Measurements from ENCODE around the gene MASP2. TPM values are rescaled to one million over a fixed set of nuclear protein-coding genes. Genes with fewer than 3 reads are reported as not detected.

MASP2 gene
- total RNA-seq, 1 donor from 2014 or later: not detected

- H3K27me3 ChIP-seq (ENCODE audit: low read depth): peaks cover 23% of the 10 kb centered on the region
- H3K9me3 ChIP-seq (replicated peaks): no peaks in the 10 kb centered on the region
- no peak overlapping the region for H3K4me3 ChIP-seq
- DNase-seq: no peak
- H3K4me1 ChIP-seq: no peaks in the 10 kb centered on the region
- no peaks in the 10 kb centered on the region for H3K36me3 ChIP-seq
- H3K27ac ChIP-seq (replicated peaks): no peak overlapping the region
- intact Hi-C loops (cut with micrococcal nuclease): no loop called here
- TF ChIP-seq CTCF (IDR thresholded peaks at IDR 0.05; ENCODE audit: borderline replicate concordance): no peak
These were observed 57.9 kb downstream of the MASP2 start for GRCh38 chr1:10989095-10989494.

DNA sequence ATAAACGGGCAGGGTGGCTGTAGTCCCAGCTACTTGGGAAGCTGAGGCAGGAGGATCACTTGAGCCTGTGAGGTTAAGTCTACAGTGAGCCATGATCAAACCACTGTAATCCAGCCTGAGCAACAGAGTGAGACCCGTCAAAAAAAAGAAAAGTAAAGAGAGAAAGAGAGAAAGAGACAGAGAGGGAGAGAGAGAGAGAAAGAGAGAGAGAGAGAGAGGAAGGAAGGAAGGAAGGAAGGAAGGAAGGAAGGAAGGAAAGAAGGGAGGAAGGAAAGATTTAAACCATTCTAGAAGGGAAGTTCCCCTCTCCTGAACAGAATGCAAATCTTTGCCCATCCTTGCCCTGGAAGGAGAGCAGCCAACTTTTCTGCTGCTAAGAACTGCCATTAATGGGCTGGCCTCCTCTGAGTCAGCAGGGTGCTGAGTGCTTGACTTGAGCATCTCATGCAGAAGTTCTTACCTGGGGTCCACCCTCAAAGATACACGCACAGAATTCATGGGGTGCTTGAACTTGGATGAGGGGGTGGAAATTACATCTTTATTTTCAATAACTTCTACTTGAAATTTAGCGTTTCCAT is 59.1 kb downstream of the MASP2 start:
- no peaks in the 10 kb centered on the region for H3K9me3 ChIP-seq (replicated peaks)
- no peak overlapping the region for H3K4me3 ChIP-seq
- no peak overlapping the region for H3K27ac ChIP-seq (replicated peaks)
- H3K27me3 ChIP-seq (ENCODE audit: low read depth): peaks cover 33% of the 10 kb centered on the region
- no peak for DNase-seq
- H3K36me3 ChIP-seq: no peaks in the 10 kb centered on the region
- TF ChIP-seq CTCF (IDR thresholded peaks at IDR 0.05; ENCODE audit: borderline replicate concordance): no peak
- H3K4me1 ChIP-seq: no peaks in the 10 kb centered on the region
- intact Hi-C loops (cut with micrococcal nuclease): no loop called here

- Histone ChIP-seq H3K4me3 (no peak overlapping the region), H3K9me3 (replicated peaks) (no peaks in the 10 kb centered on the region), H3K27ac (replicated peaks) (no peak overlapping the region), H3K27me3 (ENCODE audit: low read depth) (peaks cover 42% of the 10 kb centered on the region), H3K4me1 (no peaks in the 10 kb centered on the region), H3K36me3 (no peaks in the 10 kb centered on the region)
- DNase-seq: no peak
- TF ChIP-seq CTCF (IDR thresholded peaks at IDR 0.05; ENCODE audit: borderline replicate concordance): no peak
- intact Hi-C loops (cut with micrococcal nuclease): no loop called here
These were observed 60.5 kb downstream of the MASP2 start for GRCh38 chr1:10986525-10986890.

GRCh38 chr1:10980841-10981727 is 66.0 kb downstream of the MASP2 start:
- intact Hi-C loops (cut with micrococcal nuclease): no loop called here
- H3K36me3 ChIP-seq: no peaks in the 10 kb centered on the region
- TF ChIP-seq CTCF (IDR thresholded peaks at IDR 0.05; ENCODE audit: borderline replicate concordance): no peak
- DNase-seq: peak; percentile 40
- H3K27me3 ChIP-seq (ENCODE audit: low read depth): peaks cover 39% of the 10 kb centered on the region
- H3K4me1 ChIP-seq: peaks cover 20% of the 10 kb centered on the region
- H3K9me3 ChIP-seq (replicated peaks): no peaks in the 10 kb centered on the region
- H3K4me3 ChIP-seq: peak overlapping the region; percentile 43
- H3K27ac ChIP-seq (replicated peaks): peak overlapping the region; percentile 69

DNA sequence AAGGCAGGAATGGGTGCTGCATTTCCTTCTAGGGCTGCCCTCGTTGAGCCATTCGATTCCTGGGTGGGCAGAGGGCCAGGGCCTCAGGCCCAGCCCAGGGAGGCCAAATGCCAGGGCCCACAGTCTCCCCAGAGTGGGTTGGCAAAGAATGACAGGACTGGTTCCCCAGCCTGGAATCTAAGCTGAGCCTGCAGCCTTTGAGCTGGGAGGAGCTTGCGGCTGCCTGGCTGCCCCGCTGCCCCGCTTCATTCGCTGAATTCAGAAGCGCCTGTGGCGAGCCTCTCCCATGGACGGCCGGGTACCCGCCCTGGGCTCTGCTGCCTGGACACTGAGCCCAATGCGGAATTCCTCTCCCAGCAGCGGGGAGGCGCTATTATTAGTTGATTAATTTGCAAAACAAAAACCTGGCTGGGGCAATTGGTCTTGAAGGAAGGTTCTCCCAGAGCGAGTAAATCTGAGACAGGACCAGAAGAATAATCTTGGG is 66.9 kb downstream of the MASP2 start:
- TF ChIP-seq CTCF (IDR thresholded peaks at IDR 0.05; ENCODE audit: borderline replicate concordance): peak; percentile 50
- H3K27me3 ChIP-seq (ENCODE audit: low read depth): peaks cover 30% of the 10 kb centered on the region
- H3K9me3 ChIP-seq (replicated peaks): no peaks in the 10 kb centered on the region
- H3K36me3 ChIP-seq: no peaks in the 10 kb centered on the region
- peak overlapping the region; percentile 69 for H3K27ac ChIP-seq (replicated peaks)
- DNase-seq: peak; percentile 75
- peaks cover 20% of the 10 kb centered on the region for H3K4me1 ChIP-seq
- H3K4me3 ChIP-seq: peak overlapping the region; percentile 43
- intact Hi-C loops (cut with micrococcal nuclease): no loop called here
